B cell (primary cell): Measurements from ENCODE around the gene CREBBP.

Experiments
- EZH2 ChIP-seq: IDR thresholded peaks from 2 replicates; pipeline ENCODE4 v1.6.1; 2012; ENCODE audit warnings: borderline replicate concordance, low read depth, mild to moderate bottlenecking, moderate library complexity, low read length; ENCODE audit not compliant: insufficient read depth, poor library complexity, severe bottlenecking
- TF ChIP-seq, protein P1 (sequence below): fragments of 200-600 bp; IDR thresholded peaks from one replicate; pipeline ENCODE4 v1.8.0; 2022; ENCODE audit warnings: antibody characterized with exemption, mild to moderate bottlenecking

- TF ChIP-seq, protein P1, sequence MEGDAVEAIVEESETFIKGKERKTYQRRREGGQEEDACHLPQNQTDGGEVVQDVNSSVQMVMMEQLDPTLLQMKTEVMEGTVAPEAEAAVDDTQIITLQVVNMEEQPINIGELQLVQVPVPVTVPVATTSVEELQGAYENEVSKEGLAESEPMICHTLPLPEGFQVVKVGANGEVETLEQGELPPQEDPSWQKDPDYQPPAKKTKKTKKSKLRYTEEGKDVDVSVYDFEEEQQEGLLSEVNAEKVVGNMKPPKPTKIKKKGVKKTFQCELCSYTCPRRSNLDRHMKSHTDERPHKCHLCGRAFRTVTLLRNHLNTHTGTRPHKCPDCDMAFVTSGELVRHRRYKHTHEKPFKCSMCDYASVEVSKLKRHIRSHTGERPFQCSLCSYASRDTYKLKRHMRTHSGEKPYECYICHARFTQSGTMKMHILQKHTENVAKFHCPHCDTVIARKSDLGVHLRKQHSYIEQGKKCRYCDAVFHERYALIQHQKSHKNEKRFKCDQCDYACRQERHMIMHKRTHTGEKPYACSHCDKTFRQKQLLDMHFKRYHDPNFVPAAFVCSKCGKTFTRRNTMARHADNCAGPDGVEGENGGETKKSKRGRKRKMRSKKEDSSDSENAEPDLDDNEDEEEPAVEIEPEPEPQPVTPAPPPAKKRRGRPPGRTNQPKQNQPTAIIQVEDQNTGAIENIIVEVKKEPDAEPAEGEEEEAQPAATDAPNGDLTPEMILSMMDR: no peak
- no peak for TF ChIP-seq EZH2
These were observed 3.9 kb upstream of the CREBBP start for GRCh38 chr16:3884398-3884797.
